Body of pancreas (tissue), 4 donors: ENCODE measurements around the gene SIPA1.

ENCODE experiments used
- CTCF ChIP-seq, 7 experiments: fragments of 450-650 bp in 4 of 7; fragments of 200-600 bp in 3 of 7; sonication (generic) in 3 of 7; IDR thresholded peaks; one replicate each; pipeline ENCODE4 v1.5.1; 2016 to 2019; ENCODE audit warnings: antibody characterized with exemption in 7 of 7
- POLR2A ChIP-seq, 3 donors: fragments of 450-650 bp; IDR thresholded peaks; one replicate each; pipeline ENCODE4 v1.6.1; 2016; ENCODE audit warnings: antibody characterized with exemption in 3 of 3, mild to moderate bottlenecking in 2 of 3

GRCh38 chr11:65620666-65621065 is 17.2 kb upstream of the SIPA1 start:
- TF ChIP-seq CTCF (IDR thresholded peaks at IDR 0.05) (no peak), POLR2A (IDR thresholded peaks at IDR 0.05) (no peak)
